ENCODE data around the gene SQSTM1.

- TF ChIP-seq EZH2 (IDR thresholded peaks at IDR 0.05; ENCODE audit: borderline replicate concordance): no peak
- TF ChIP-seq CTCF (IDR thresholded peaks at IDR 0.05; ENCODE audit: poor library complexity): no peak
Observed at GRCh38 chr5:179817890-179818745, 2.6 kb upstream of the SQSTM1 start.

Measured in hepatocyte (in vitro differentiated cells).